ACC112 (cell line): Measurements from ENCODE around the gene CTNNBIP1.

ENCODE experiments used
- H2AFZ ChIP-seq: fragments of 200-600 bp; sonication (generic); one replicate; pipeline ENCODE4 v1.6.0; 2017; ENCODE audit warnings: antibody characterized with exemption, low read length; ENCODE audit not compliant: unreplicated experiment
- H3K27ac ChIP-seq: fragments of 200-600 bp; sonication (generic); 2 replicates; pipeline ENCODE4 v1.5.1; 2014; ENCODE audit warnings: low read depth, mild to moderate bottlenecking, antibody characterized with exemption, low read length, moderate library complexity
- H3K27me3 ChIP-seq: fragments of 200-600 bp; sonication (generic); 2 replicates; pipeline ENCODE4 v1.6.1; 2014; ENCODE audit warnings: mild to moderate bottlenecking, antibody characterized with exemption, low read length, moderate library complexity, mixed read lengths; ENCODE audit not compliant: insufficient read depth
- H3K36me3 ChIP-seq: fragments of 200-600 bp; sonication (generic); 2 replicates; pipeline ENCODE4 v1.6.1; 2016; ENCODE audit warnings: mild to moderate bottlenecking, antibody characterized with exemption, low read length, moderate library complexity, mixed read lengths; ENCODE audit not compliant: insufficient read depth
- H3K4me1 ChIP-seq: fragments of 200-600 bp; sonication (generic); one replicate; pipeline ENCODE4 v1.6.1; 2016; ENCODE audit warnings: low read length, mixed read lengths; ENCODE audit not compliant: insufficient read depth, unreplicated experiment, control insufficient read depth
- H3K4me3 ChIP-seq: fragments of 200-600 bp; sonication (generic); 2 replicates; pipeline ENCODE4 v1.5.1; 2014; ENCODE audit warnings: mild to moderate bottlenecking, low read depth, low read length
- H3K79me2 ChIP-seq: fragments of 200-600 bp; sonication (generic); one replicate; pipeline ENCODE4 v1.6.0; 2016; ENCODE audit warnings: low read length; ENCODE audit not compliant: control insufficient read depth, unreplicated experiment, insufficient read depth

CTNNBIP1 gene

DNA sequence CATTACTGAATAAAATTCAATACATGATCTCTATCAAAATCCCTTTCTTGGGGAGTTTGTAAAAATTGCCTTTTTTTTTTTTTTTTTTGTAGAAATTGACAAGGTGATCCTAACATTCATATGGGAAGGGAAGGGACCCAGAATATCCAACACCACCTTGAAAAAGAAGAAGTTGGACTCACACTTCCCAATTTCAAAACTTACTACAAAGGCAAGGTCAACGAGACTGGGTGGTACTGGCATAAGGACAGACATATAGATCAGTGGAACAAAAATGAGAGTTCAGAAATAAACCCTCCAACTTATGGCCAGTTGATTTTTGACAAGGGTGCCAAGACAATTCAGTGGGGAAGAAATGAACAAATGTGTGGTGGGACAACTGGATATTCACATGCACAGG is 54.9 kb downstream of the CTNNBIP1 start:
- no peak overlapping the region for H3K27ac ChIP-seq
- H3K36me3 ChIP-seq: no peaks in the 10 kb centered on the region; the same call in 1 of the 2 replicates
- H3K27me3 ChIP-seq: no peaks in the 10 kb centered on the region
- H3K4me3 ChIP-seq: no peak overlapping the region
- H3K79me2 ChIP-seq: no peaks in the 10 kb centered on the region
- H2AFZ ChIP-seq: no peak overlapping the region
- H3K4me1 ChIP-seq: no peaks in the 10 kb centered on the region

- no peak overlapping the region for H3K4me3 ChIP-seq
- no peaks in the 10 kb centered on the region; the same call in 1 of the 2 replicates for H3K36me3 ChIP-seq
- no peak overlapping the region for H3K27ac ChIP-seq
- no peaks in the 10 kb centered on the region for H3K27me3 ChIP-seq
- no peak overlapping the region for H2AFZ ChIP-seq
- H3K79me2 ChIP-seq: no peaks in the 10 kb centered on the region
- no peaks in the 10 kb centered on the region for H3K4me1 ChIP-seq
Observed at GRCh38 chr1:9853249-9853595, 56.8 kb downstream of the CTNNBIP1 start.

DNA sequence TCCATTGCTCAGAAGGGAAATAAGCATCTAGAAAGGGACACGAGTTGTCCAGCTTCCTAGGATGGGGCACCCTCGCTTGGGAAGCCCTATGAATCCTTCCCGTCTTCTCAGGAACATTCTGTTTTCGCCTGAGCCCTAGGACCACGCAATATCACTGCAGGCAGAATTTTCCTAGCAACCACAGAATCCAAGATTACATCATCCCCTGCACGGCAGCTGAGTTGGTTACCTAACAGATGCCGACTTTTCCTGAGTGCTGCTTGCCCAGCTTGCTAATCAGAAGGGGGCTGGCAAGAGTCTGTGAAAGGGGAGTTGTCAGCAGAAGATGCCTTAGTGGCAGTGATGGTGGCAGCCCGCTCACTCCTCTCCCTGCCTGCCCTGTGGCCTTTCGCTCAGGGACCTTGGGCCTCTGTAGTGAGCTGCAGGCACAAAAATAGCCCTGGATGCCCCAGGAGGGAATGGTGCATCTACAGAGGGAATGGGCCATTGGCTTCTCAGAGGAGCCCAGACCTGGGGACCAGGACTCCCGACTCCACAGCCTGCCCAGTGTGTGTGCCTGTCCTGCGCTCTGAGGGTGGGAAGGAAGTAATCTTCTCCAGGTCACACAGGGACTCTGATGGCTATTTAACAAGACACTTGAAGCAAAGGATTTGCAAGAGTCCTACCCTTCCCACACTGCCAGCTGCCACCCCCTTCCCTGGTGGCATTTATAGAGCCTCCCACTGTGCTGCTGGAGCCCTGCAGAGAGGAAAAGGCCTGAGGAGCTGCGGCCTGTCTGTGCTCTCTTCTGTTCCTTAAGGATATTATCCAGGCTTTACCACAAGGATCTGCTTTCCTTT is 57.4 kb downstream of the CTNNBIP1 start:
- Histone ChIP-seq H3K36me3 (no peaks in the 10 kb centered on the region; the same call in 1 of the 2 replicates), H3K27ac (no peak overlapping the region), H3K27me3 (no peaks in the 10 kb centered on the region), H3K4me1 (no peaks in the 10 kb centered on the region), H3K79me2 (no peaks in the 10 kb centered on the region), H2AFZ (no peak overlapping the region), H3K4me3 (no peak overlapping the region)

- Histone ChIP-seq H3K4me1 (no peaks in the 10 kb centered on the region), H3K79me2 (no peaks in the 10 kb centered on the region), H2AFZ (no peak overlapping the region), H3K4me3 (no peak overlapping the region), H3K36me3 (no peaks in the 10 kb centered on the region; the same call in 1 of the 2 replicates), H3K27ac (no peak overlapping the region), H3K27me3 (no peaks in the 10 kb centered on the region)
Observed at GRCh38 chr1:9852004-9852403, 58.1 kb downstream of the CTNNBIP1 start.

GRCh38 chr1:9850442-9851162 is 59.5 kb downstream of the CTNNBIP1 start:
- Histone ChIP-seq H3K4me1 (no peaks in the 10 kb centered on the region), H3K27me3 (no peaks in the 10 kb centered on the region), H3K4me3 (no peak overlapping the region), H3K27ac (no peak overlapping the region), H3K36me3 (no peaks in the 10 kb centered on the region; the same call in 1 of the 2 replicates), H2AFZ (no peak overlapping the region), H3K79me2 (no peaks in the 10 kb centered on the region)

DNA sequence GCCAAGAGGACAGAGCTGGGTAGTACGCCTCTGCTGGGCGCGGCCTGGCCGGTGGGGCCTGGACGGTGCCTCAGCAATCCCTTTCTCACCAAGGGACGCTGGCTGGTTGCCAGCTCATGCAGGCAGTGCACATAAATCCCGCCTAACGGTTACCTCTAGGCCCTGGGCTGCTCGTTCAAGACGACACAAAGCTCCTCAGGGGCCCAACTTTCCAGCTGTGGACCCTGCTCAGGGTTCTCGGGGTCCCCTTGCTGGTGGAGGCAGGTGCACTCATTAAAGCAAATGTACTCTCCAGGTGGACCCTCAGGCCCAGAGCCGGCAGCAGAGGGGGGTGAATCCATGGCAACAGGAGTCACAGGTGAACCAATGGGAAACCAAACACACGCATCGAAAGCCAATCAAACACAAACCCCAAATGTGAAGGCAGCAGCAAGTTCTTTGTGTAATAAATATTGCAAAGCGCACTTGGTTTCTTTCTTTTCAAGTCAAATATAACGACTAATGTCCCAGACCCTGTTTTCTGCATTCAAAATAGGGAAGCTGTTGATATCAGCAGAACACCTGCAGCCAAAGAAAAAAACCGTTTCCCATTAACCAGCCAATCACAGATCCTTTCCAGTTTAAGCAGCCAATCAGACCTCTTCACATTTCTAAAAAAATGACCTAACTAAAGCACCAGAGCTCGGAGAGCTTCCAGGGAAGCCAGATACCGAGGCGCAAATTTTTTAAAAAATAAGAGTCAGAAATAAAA is 60.2 kb downstream of the CTNNBIP1 start:
- Histone ChIP-seq H3K4me1 (no peaks in the 10 kb centered on the region), H3K27me3 (no peaks in the 10 kb centered on the region), H3K4me3 (no peak overlapping the region), H2AFZ (no peak overlapping the region), H3K79me2 (no peaks in the 10 kb centered on the region), H3K27ac (no peak overlapping the region), H3K36me3 (no peaks in the 10 kb centered on the region; the same call in 1 of the 2 replicates)

DNA sequence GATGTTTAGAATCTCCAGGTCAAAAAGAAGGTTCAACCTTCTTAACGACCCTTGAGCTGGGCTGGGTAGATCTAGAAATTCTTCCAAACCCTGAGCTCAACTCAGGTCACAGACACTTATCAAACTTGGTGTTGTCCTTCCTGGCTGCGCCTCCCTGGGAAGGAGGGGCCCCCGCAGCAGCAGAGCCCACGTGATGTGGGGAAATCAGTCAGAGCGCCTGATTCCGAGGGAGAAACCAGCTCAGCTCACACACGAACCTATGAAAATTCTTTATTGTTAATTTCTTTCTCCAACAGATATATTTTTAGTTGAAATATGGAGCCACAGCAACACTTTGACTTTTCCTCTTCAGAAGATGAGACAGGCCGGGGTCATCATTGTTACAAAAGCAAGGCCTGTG is 62.0 kb downstream of the CTNNBIP1 start:
- H3K4me1 ChIP-seq: no peaks in the 10 kb centered on the region
- H3K36me3 ChIP-seq: no peaks in the 10 kb centered on the region
- H3K4me3 ChIP-seq: no peak overlapping the region
- no peak overlapping the region for H2AFZ ChIP-seq
- no peaks in the 10 kb centered on the region for H3K27me3 ChIP-seq
- H3K79me2 ChIP-seq: no peaks in the 10 kb centered on the region
- no peak overlapping the region for H3K27ac ChIP-seq

GRCh38 chr1:9847269-9847668 is 62.8 kb downstream of the CTNNBIP1 start:
- H3K4me1 ChIP-seq: no peaks in the 10 kb centered on the region
- H3K4me3 ChIP-seq: no peak overlapping the region
- no peak overlapping the region for H3K27ac ChIP-seq
- H3K36me3 ChIP-seq: no peaks in the 10 kb centered on the region
- H3K79me2 ChIP-seq: no peaks in the 10 kb centered on the region
- H3K27me3 ChIP-seq: no peaks in the 10 kb centered on the region
- no peak overlapping the region for H2AFZ ChIP-seq

GRCh38 chr1:9846611-9847171 is 63.4 kb downstream of the CTNNBIP1 start:
- Histone ChIP-seq H3K4me1 (no peaks in the 10 kb centered on the region), H3K79me2 (no peaks in the 10 kb centered on the region), H3K36me3 (no peaks in the 10 kb centered on the region), H3K27me3 (no peaks in the 10 kb centered on the region), H2AFZ (no peak overlapping the region), H3K4me3 (no peak overlapping the region), H3K27ac (no peak overlapping the region)

DNA sequence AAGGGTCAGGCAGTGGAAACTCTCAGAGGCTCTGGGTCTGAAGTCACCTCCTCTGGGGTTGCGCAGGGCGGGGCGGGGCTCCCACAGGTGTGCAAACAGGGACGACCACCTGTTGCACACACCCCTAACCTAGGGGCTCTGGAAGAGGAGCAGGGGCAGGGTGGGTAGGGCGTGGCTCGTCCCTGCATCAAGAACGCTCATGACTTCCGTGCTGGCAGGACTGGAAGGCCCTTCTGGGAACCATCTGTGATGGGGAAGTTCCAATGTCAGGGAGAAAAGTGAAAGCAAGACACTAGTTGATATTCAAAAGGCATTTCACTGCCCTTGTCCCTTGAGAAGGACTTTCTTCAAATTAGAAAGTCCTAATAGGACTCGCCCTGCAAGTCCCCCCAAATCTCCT is 64.2 kb downstream of the CTNNBIP1 start:
- Histone ChIP-seq H3K36me3 (no peaks in the 10 kb centered on the region), H3K4me3 (no peak overlapping the region), H3K79me2 (no peaks in the 10 kb centered on the region), H3K27me3 (no peaks in the 10 kb centered on the region), H3K27ac (no peak overlapping the region), H3K4me1 (no peaks in the 10 kb centered on the region), H2AFZ (no peak overlapping the region)
